CD14-positive monocyte (primary cell): ENCODE data around the gene GTF2F2. TPM values are rescaled to one million over a fixed set of nuclear protein-coding genes. Genes with fewer than 3 reads are reported as not detected.

Experiments used
- DNase-seq, 3 donors: peaks; one replicate each; pipeline ENCODE4 v3.0.0-alpha.2; 2011 to 2022
- H2AFZ ChIP-seq: 2 replicates; pipeline ENCODE4 v1.6.0; 2012; ENCODE audit warnings: mild to moderate bottlenecking, low read depth, low read length, inconsistent platforms; ENCODE audit not compliant: insufficient read depth, poor library complexity, severe bottlenecking
- H3K27ac ChIP-seq, 2 donors: 1 replicate in 1 of 2; 2 replicates in 1 of 2; pipeline ENCODE4 v1.5.1; 2012 to 2013; ENCODE audit warnings: low read length in 2 of 2, control low read depth in 1 of 2, inconsistent platforms in 1 of 2, low read depth in 1 of 2, mild to moderate bottlenecking in 1 of 2
- H3K27me3 ChIP-seq, 2 donors: one replicate each; pipeline versions ENCODE4 v1.6.0 to v1.6.1; 2011 to 2013; ENCODE audit warnings: low read length in 2 of 2; ENCODE audit not compliant: control insufficient read depth in 2 of 2, insufficient read depth in 2 of 2
- H3K36me3 ChIP-seq, 2 donors: replicated peaks in 1 of 2; 1 replicate in 1 of 2; 2 replicates in 1 of 2; pipeline versions ENCODE4 v1.5.1 to v1.6.1; 2012 to 2013; ENCODE audit warnings: low read length in 2 of 2, control low read depth in 1 of 2, inconsistent platforms in 1 of 2, mild to moderate bottlenecking in 1 of 2; ENCODE audit not compliant: insufficient read depth in 2 of 2, control insufficient read depth in 1 of 2
- H3K4me1 ChIP-seq, 2 donors: 1 replicate in 1 of 2; 2 replicates in 1 of 2; pipeline versions ENCODE4 v1.5.1 to v1.6.1; 2012 to 2013; ENCODE audit warnings: low read length in 2 of 2, control low read depth in 1 of 2, inconsistent platforms in 1 of 2, mild to moderate bottlenecking in 1 of 2, moderate library complexity in 1 of 2; ENCODE audit not compliant: insufficient read depth in 2 of 2, control insufficient read depth in 1 of 2
- H3K4me2 ChIP-seq: replicated peaks from 2 replicates; pipeline ENCODE3; 2012; ENCODE audit warnings: low read length, moderate library complexity, mild to moderate bottlenecking; ENCODE audit not compliant: poor library complexity, severe bottlenecking; ENCODE audit errors: extremely low read depth
- H3K4me3 ChIP-seq, 3 experiments: fragments of 200-600 bp in 1 of 3; sonication (generic) in 1 of 3; replicated peaks in 1 of 3; 1 replicate in 2 of 3; 2 replicates in 1 of 3; pipeline ENCODE4 v1.5.1; 2011 to 2013; ENCODE audit warnings: low read length in 3 of 3, mild to moderate bottlenecking in 3 of 3, control low read depth in 2 of 3, low read depth in 2 of 3, inconsistent platforms in 1 of 3, moderate library complexity in 1 of 3
- H3K79me2 ChIP-seq: 2 replicates; pipeline ENCODE4 v1.6.0; 2012; ENCODE audit warnings: mild to moderate bottlenecking, control low read depth, inconsistent platforms, low read length, moderate library complexity; ENCODE audit not compliant: insufficient read depth
- H3K9ac ChIP-seq: 2 replicates; pipeline ENCODE4 v1.6.0; 2017; ENCODE audit warnings: low read length, mild to moderate bottlenecking; ENCODE audit not compliant: insufficient read depth, poor library complexity, severe bottlenecking
- H3K9me3 ChIP-seq, 2 donors: replicated peaks in 1 of 2; 1 replicate in 1 of 2; 2 replicates in 1 of 2; pipeline versions ENCODE4 v1.5.1 to v1.6.1; 2012 to 2013; ENCODE audit warnings: low read length in 2 of 2, control low read depth in 1 of 2; ENCODE audit not compliant: control insufficient read depth in 1 of 2, insufficient read depth in 1 of 2
- H4K20me1 ChIP-seq: 2 replicates; pipeline ENCODE4 v1.6.0; 2012; ENCODE audit warnings: mild to moderate bottlenecking, low read length, control low read depth, moderate library complexity; ENCODE audit not compliant: insufficient read depth
- H3K27ac Mint-ChIP-seq, 7 donors: one replicate each; pipeline ENCODE4 v1.8.0; 2020; ENCODE audit warnings: mild to moderate bottlenecking in 7 of 7, mixed read lengths in 7 of 7, moderate library complexity in 6 of 7, inconsistent platforms in 2 of 7
- H3K27me3 Mint-ChIP-seq, 3 donors: one replicate each; pipeline ENCODE4 v1.8.0; 2021 to 2022; ENCODE audit warnings: low read depth in 3 of 3, mild to moderate bottlenecking in 3 of 3, mixed read lengths in 3 of 3, moderate library complexity in 3 of 3, inconsistent platforms in 1 of 3
- H3K36me3 Mint-ChIP-seq, 2 donors: one replicate each; pipeline ENCODE4 v1.8.0; 2020; ENCODE audit warnings: mixed read lengths in 2 of 2, inconsistent platforms in 1 of 2, mild to moderate bottlenecking in 1 of 2
- H3K4me1 Mint-ChIP-seq: one replicate; pipeline ENCODE4 v1.8.0; 2020; ENCODE audit warnings: mild to moderate bottlenecking, mixed read lengths
- H3K4me3 Mint-ChIP-seq, 2 donors: one replicate each; pipeline ENCODE4 v1.8.0; 2020; ENCODE audit warnings: mild to moderate bottlenecking in 2 of 2, mixed read lengths in 2 of 2, moderate library complexity in 1 of 2
- H3K9me3 Mint-ChIP-seq, 7 donors: one replicate each; pipeline ENCODE4 v1.8.0; 2020 to 2022; ENCODE audit warnings: mixed read lengths in 7 of 7, mild to moderate bottlenecking in 6 of 7, moderate library complexity in 6 of 7, inconsistent platforms in 2 of 7
- CTCF ChIP-seq: fragments of 200-600 bp; IDR thresholded peaks from one replicate; pipeline ENCODE4 v1.8.0; 2022; ENCODE audit warnings: antibody characterized with exemption, mild to moderate bottlenecking
- WGBS: methylation state at CpG from one replicate; pipeline ENCODE4 v1.1.5; 2013; ENCODE audit warnings: missing lambda C conversion rate; ENCODE audit not compliant: insufficient coverage; 5-methylcytosine and 5-hydroxymethylcytosine counted together
- intact Hi-C, 2 donors: fragments of 100-400 bp; cut with micrococcal nuclease; formaldehyde crosslinking; loops; one replicate each; pipeline versions ENCODE4 v1.15.0 to v1.15.1; 2023
- polyA plus RNA-seq, 3 donors: library from polyadenylated mRNA; depleted of rRNA in 1 of 3; unstranded in 2 of 3; stranded (reverse) in 1 of 3; fragments of 300-500 nt in 2 of 3; fragments of >200 nt in 1 of 3; fragmentation: Illumina TruSeq in 2 of 3; gene quantifications; 1 replicate in 2 of 3; 2 replicates in 1 of 3; pipeline ENCODE4 v1.2.3, GENCODE V29; 2012 to 2021

GTF2F2 gene
- polyA plus RNA-seq, 3 donors, result 8.1 to 10.4 (median 8.5) TPM

- Mint-ChIP-seq H3K9me3 (no peaks in the 10 kb centered on the region), H3K36me3 (peaks cover 4 to 11% of the 10 kb centered on the region in 2 donors), H3K4me3 (no peak overlapping the region), H3K27me3 (peaks cover 0 to 4% (median 0%) of the 10 kb centered on the region in 3 donors), H3K27ac (no peak overlapping the region), H3K4me1 (peaks cover 17% of the 10 kb centered on the region)
- intact Hi-C loops, result no loop called here
- Histone ChIP-seq H3K9ac (no peak overlapping the region), H3K4me2 (no peak overlapping the region), H3K9me3 (no peaks in the 10 kb centered on the region), H3K27me3 (no peaks in the 10 kb centered on the region), H3K36me3 (no peaks in the 10 kb centered on the region), H3K79me2 (no peaks in the 10 kb centered on the region), H4K20me1 (peaks cover 13% of the 10 kb centered on the region), H3K4me3 (no peak overlapping the region), H2AFZ (no peak overlapping the region), H3K27ac (no peak overlapping the region), H3K4me1 (peaks cover 0 to 6% of the 10 kb centered on the region in 2 donors)
- no peak for TF ChIP-seq CTCF
- WGBS, result 100% methylated on average over 1 of the region's 3 CpGs
- no peak for DNase-seq
These were observed 102.2 kb downstream of the GTF2F2 start for GRCh38 chr13:45222516-45222915.

GRCh38 chr13:45222919-45223318 is 102.6 kb downstream of the GTF2F2 start:
- H3K36me3 ChIP-seq, result no peaks in the 10 kb centered on the region
- Mint-ChIP-seq H3K4me3 (no peak overlapping the region), H3K36me3 (peaks cover 4 to 12% of the 10 kb centered on the region in 2 donors), H3K27me3 (peaks cover 0 to 4% (median 0%) of the 10 kb centered on the region in 3 donors), H3K4me1 (peaks cover 17% of the 10 kb centered on the region), H3K9me3 (no peaks in the 10 kb centered on the region), H3K27ac (no peak overlapping the region)
- no peak overlapping the region for H3K9ac ChIP-seq
- no peak overlapping the region for H3K4me3 ChIP-seq
- TF ChIP-seq CTCF, result no peak
- H3K9me3 ChIP-seq, result no peaks in the 10 kb centered on the region
- no peak for DNase-seq
- H3K4me1 ChIP-seq, result peaks cover 0 to 6% of the 10 kb centered on the region in 2 donors
- H3K27me3 ChIP-seq, result no peaks in the 10 kb centered on the region
- H4K20me1 ChIP-seq, result peaks cover 13% of the 10 kb centered on the region
- H2AFZ ChIP-seq, result no peak overlapping the region
- H3K79me2 ChIP-seq, result no peaks in the 10 kb centered on the region
- intact Hi-C loops, result no loop called here
- H3K4me2 ChIP-seq, result no peak overlapping the region
- H3K27ac ChIP-seq, result no peak overlapping the region
- WGBS, result 80% methylated on average over 1 of the region's 1 CpG
